ENCODE results near the gene LRP6. TPM values are rescaled to one million over a fixed set of nuclear protein-coding genes. Genes with fewer than 3 reads are reported as not detected.

Gene LRP6
- total RNA-seq, 1 experiment from 2014 or later, result 28.1 TPM

GRCh38 chr12:12086362-12086761 lies 180.5 kb downstream of the LRP6 start:
- Histone ChIP-seq H3K27ac (ENCODE audit: low read depth, low read length) (no peak overlapping the region), H3K9me2 (ENCODE audit: insufficient read depth) (no peaks in the 10 kb centered on the region), H3K79me2 (ENCODE audit: insufficient read depth, low read length) (no peaks in the 10 kb centered on the region), H4K20me1 (ENCODE audit: insufficient read depth) (no peaks in the 10 kb centered on the region), H3K4me2 (ENCODE audit: low read length) (no peak overlapping the region), H3K4me1 (ENCODE audit: control insufficient read depth in 1 of 2, insufficient read depth in 2 of 2, low read length in 2 of 2) (peaks cover 0 to 5% of the 10 kb centered on the region in 2 experiments; a peak in 1 of 4 replicates), H3K36me3 (ENCODE audit: control insufficient read depth in 1 of 2, insufficient read depth in 2 of 2, low read length in 2 of 2) (no peaks in the 10 kb centered on the region), H3K4me3 (replicated peaks in 1 of 2; ENCODE audit: low read depth in 1 of 2, low read length in 2 of 2) (no peak overlapping the region), H3K9me3 (ENCODE audit: control insufficient read depth in 1 of 2, insufficient read depth in 1 of 2, low read depth in 1 of 2, low read length in 2 of 2) (no peaks in the 10 kb centered on the region), H3K27me3 (ENCODE audit: insufficient read depth, low read length) (no peaks in the 10 kb centered on the region), H3K9ac (ENCODE audit: low read length) (no peak overlapping the region), H2AFZ (ENCODE audit: low read depth, low read length, poor library complexity, severe bottlenecking) (no peak overlapping the region)
- intact Hi-C loops (cut with micrococcal nuclease), result no loop called here
- RAD21 ChIA-PET (ENCODE audit: low non-redundant PET in 1 of 2, low total read pairs in 2 of 2, uncharacterized antibody in 2 of 2, unreplicated experiment in 2 of 2), result no interaction called here
- CTCF ChIA-PET, result no interaction called here
- BruUV-seq (replicated peaks), result no TSS peak
- no peak for ATAC-seq
- no peak for TF ChIP-seq RAD21 (IDR thresholded peaks at IDR 0.05; ENCODE audit: low read depth)
- TF ChIP-seq ZFX (IDR thresholded peaks at IDR 0.05), result no peak
- TF ChIP-seq ELF1 (IDR thresholded peaks at IDR 0.05; ENCODE audit: borderline replicate concordance, low read depth), result no peak
- TF ChIP-seq JUND (IDR thresholded peaks at IDR 0.05), result no peak
- TF ChIP-seq ZNF274 (IDR thresholded peaks at IDR 0.05; ENCODE audit: low read depth, low read length), result no peak
- no peak for TF ChIP-seq SP1 (IDR thresholded peaks at IDR 0.05; ENCODE audit: low read depth)
- TF ChIP-seq, protein P1, sequence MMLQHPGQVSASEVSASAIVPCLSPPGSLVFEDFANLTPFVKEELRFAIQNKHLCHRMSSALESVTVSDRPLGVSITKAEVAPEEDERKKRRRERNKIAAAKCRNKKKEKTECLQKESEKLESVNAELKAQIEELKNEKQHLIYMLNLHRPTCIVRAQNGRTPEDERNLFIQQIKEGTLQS (IDR thresholded peaks at IDR 0.05), result no peak
- no peak for TF ChIP-seq CBX3 (IDR thresholded peaks at IDR 0.05; ENCODE audit: low read depth)
- no peak for TF ChIP-seq YY1 (IDR thresholded peaks at IDR 0.05; ENCODE audit: extremely low read depth, insufficient replicate concordance, low read depth, low read length)
- no peak for TF ChIP-seq POLR2AphosphoS5 (IDR thresholded peaks at IDR 0.05; ENCODE audit: low read depth, low read length)
- TF ChIP-seq POLR2A (IDR thresholded peaks at IDR 0.05; ENCODE audit: borderline replicate concordance, extremely low read depth, insufficient read depth, insufficient read length), result no peak
- TF ChIP-seq, protein P2, sequence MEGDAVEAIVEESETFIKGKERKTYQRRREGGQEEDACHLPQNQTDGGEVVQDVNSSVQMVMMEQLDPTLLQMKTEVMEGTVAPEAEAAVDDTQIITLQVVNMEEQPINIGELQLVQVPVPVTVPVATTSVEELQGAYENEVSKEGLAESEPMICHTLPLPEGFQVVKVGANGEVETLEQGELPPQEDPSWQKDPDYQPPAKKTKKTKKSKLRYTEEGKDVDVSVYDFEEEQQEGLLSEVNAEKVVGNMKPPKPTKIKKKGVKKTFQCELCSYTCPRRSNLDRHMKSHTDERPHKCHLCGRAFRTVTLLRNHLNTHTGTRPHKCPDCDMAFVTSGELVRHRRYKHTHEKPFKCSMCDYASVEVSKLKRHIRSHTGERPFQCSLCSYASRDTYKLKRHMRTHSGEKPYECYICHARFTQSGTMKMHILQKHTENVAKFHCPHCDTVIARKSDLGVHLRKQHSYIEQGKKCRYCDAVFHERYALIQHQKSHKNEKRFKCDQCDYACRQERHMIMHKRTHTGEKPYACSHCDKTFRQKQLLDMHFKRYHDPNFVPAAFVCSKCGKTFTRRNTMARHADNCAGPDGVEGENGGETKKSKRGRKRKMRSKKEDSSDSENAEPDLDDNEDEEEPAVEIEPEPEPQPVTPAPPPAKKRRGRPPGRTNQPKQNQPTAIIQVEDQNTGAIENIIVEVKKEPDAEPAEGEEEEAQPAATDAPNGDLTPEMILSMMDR (IDR thresholded peaks at IDR 0.05 in 2 of 3, conservative IDR thresholded peaks at IDR 0.05 in 1 of 3; ENCODE audit: borderline replicate concordance in 1 of 3, insufficient read depth in 1 of 3, low read depth in 2 of 3, low read length in 2 of 3), result no peak
- no peak for TF ChIP-seq SIN3A (IDR thresholded peaks at IDR 0.05; ENCODE audit: low read depth)
- TF ChIP-seq FOSL1 (IDR thresholded peaks at IDR 0.05; ENCODE audit: low read depth), result no peak
- TF ChIP-seq EGR1 (IDR thresholded peaks at IDR 0.05; ENCODE audit: low read depth), result no peak
- TF ChIP-seq, protein P3, sequence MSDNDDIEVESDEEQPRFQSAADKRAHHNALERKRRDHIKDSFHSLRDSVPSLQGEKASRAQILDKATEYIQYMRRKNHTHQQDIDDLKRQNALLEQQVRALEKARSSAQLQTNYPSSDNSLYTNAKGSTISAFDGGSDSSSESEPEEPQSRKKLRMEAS (IDR thresholded peaks at IDR 0.05), result no peak
- TF ChIP-seq, protein P4, sequence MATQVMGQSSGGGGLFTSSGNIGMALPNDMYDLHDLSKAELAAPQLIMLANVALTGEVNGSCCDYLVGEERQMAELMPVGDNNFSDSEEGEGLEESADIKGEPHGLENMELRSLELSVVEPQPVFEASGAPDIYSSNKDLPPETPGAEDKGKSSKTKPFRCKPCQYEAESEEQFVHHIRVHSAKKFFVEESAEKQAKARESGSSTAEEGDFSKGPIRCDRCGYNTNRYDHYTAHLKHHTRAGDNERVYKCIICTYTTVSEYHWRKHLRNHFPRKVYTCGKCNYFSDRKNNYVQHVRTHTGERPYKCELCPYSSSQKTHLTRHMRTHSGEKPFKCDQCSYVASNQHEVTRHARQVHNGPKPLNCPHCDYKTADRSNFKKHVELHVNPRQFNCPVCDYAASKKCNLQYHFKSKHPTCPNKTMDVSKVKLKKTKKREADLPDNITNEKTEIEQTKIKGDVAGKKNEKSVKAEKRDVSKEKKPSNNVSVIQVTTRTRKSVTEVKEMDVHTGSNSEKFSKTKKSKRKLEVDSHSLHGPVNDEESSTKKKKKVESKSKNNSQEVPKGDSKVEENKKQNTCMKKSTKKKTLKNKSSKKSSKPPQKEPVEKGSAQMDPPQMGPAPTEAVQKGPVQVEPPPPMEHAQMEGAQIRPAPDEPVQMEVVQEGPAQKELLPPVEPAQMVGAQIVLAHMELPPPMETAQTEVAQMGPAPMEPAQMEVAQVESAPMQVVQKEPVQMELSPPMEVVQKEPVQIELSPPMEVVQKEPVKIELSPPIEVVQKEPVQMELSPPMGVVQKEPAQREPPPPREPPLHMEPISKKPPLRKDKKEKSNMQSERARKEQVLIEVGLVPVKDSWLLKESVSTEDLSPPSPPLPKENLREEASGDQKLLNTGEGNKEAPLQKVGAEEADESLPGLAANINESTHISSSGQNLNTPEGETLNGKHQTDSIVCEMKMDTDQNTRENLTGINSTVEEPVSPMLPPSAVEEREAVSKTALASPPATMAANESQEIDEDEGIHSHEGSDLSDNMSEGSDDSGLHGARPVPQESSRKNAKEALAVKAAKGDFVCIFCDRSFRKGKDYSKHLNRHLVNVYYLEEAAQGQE (IDR thresholded peaks at IDR 0.05; ENCODE audit: low read depth), result no peak
- TF ChIP-seq EZH2phosphoT487 (IDR thresholded peaks at IDR 0.05; ENCODE audit: borderline replicate concordance), result no peak
- TF ChIP-seq EZH2 (IDR thresholded peaks at IDR 0.05), result no peak
- no peak for TF ChIP-seq CEBPB (IDR thresholded peaks at IDR 0.05; ENCODE audit: low read depth)
- POLR2A ChIA-PET, result no interaction called here
- no peak for DNase-seq (ENCODE audit: low read depth, low spot score)

Data from HCT116 (cell line).